ENCODE measurements around the gene AHDC1.

Gene AHDC1

DNA sequence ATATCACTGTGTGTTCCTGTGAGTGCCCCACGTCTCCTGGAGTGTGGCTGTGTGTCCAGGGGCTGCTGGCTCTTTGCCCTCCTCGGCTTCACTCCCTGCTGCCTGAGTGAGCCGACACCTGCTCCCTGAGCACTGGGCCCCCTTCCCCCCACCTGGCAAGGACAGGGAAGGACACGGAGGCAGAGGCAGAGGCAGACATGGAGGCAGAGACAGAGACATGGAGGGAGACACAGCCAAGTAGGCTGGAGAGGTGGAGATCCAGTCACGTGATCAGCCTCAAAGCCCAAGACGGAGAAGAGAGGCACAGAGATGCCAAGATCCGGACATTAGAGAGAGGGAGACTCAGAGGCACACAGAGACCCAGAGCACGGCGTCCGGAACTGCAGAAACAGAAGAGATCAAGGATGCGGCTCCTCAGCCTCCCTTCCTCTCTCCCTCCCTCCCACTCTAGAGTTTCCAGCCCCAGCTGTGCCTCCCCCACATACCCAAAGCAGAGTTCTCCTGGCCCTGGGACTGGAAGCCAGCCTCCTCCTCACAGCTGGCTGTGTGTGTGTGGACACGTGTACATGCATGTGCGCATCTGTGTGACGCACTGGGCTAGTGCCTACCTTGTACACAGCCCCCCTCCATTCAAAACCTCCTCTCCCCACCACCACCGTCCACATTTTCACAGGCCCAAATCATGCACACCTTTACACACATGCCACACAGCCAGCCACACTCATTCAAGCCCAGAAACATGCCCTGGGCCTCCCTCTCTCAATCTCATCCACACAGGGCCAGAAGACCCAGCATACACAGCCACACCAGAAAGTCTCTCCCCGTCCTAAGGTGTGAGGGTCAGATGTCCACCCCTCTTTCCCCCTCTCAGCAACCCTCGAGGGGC lies 74.9 kb downstream of the AHDC1 start:
- peak; percentile 65 for DNase-seq (ENCODE audit: low spot score)

DNA sequence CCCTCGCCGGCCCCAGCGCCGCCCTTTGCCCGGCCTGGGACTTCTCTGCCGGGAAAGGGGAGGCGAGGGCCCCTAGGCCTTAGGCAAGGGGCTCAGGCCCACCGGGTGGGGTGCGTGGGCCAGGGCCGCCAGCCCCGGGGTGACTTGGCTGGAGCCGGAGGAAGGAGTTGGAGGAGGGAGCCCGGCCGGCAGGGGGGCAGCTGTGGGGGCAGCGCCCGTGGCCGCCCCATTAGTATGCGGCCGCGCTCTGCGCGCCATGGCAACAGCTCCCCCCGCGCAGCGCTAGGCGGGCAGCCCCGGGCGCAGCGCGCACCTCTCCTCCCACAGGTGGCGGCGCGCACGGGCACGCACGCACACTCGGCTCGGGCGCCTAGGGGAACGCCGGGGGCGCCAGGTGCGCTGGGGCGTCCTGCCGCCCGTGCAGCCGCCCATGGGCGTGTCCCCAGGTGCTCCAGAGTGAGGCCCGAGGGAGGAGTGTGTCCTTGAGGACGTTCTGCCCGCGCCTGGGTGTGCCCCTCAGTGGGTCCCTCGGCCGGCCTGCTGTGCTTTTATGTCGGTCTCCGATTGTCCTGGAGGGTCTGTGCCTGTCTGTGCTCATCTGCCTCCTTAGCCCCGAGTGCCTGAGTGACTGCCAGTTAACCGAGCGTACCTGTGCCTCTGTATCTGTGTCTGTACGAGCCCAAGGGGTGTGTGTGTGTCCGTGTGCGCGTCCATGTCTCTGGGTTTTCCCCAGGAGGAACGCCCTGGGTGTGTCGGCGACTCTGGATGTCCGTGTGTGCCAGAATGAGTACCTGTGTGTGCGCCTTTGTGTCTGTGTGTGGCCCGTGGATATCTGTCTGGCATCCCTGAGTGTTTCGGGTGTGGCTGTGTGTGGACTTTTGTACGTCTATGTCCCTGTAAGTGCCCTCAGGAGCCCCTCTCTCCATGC lies 75.8 kb downstream of the AHDC1 start:
- DNase-seq (ENCODE audit: low spot score), result peak; percentile 60

DNA sequence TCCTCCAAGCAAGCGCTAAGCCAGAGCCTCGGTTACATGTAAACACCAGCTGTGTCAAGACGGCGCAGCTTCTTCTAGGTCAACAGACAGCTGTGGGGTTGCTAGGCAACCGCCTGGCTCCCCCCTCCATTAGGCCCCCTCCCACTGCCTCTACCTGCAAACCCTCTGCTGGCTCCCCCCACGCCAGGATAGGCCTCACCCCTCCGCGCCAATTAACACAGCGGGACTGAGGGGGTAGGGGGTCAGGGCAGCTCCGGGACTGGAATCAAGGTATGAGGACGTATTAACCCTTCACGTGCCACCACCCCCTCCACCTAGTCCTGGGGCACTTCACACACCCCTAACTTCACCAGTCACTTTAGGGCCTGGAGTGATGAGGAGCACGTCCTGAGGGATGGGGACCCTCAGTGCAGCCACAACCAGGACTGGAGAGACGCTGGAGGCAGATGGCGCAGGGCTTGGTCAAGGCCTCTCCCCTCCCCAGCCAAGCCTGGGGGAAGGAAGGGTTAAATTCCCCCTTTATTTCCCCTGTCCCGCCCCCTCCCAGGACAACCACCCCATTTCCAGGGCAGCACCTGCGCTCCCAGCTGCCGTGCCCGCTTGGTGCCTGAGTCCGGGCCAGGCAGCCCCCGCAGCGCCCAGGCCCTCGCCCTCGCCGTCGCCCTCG lies 76.6 kb downstream of the AHDC1 start:
- no peak for DNase-seq (ENCODE audit: low spot score)

GRCh38 chr1:27526569-27527222 lies 77.2 kb downstream of the AHDC1 start:
- DNase-seq (ENCODE audit: low spot score), result no peak

GRCh38 chr1:27525296-27526272 lies 78.4 kb downstream of the AHDC1 start:
- DNase-seq (ENCODE audit: low spot score), result peak; percentile 64

GRCh38 chr1:27523337-27524020 lies 80.5 kb downstream of the AHDC1 start:
- no peak for DNase-seq (ENCODE audit: low spot score)

GRCh38 chr1:27522432-27523336 lies 81.3 kb downstream of the AHDC1 start:
- no peak for DNase-seq (ENCODE audit: low spot score)

- DNase-seq (ENCODE audit: low spot score), result no peak
Observed at GRCh38 chr1:27521861-27522431, 82.0 kb downstream of the AHDC1 start.

- no peak for DNase-seq (ENCODE audit: low spot score)
Observed at GRCh38 chr1:27521336-27521831, 82.6 kb downstream of the AHDC1 start.

DNA sequence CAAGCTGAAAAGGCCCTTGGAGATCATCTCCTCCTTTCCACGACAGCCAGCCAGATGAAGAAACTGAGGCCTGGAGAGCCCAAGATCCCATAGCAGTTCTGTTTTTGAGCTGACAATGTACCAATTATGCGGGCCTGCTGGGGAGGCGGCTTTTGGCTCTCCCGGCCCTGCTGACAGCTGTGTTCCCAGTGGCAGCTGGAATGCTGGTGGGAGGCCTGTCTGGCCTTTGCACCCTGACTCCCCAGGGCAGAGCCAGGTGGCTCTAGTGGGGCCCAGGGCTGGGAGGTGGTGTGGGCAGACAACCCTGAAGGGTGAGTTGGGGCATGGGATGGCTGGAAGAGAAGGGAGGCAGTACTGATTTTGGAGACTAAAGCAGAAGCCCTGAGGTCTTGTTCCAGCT lies 83.3 kb downstream of the AHDC1 start:
- no peak for DNase-seq (ENCODE audit: low spot score)

DNA sequence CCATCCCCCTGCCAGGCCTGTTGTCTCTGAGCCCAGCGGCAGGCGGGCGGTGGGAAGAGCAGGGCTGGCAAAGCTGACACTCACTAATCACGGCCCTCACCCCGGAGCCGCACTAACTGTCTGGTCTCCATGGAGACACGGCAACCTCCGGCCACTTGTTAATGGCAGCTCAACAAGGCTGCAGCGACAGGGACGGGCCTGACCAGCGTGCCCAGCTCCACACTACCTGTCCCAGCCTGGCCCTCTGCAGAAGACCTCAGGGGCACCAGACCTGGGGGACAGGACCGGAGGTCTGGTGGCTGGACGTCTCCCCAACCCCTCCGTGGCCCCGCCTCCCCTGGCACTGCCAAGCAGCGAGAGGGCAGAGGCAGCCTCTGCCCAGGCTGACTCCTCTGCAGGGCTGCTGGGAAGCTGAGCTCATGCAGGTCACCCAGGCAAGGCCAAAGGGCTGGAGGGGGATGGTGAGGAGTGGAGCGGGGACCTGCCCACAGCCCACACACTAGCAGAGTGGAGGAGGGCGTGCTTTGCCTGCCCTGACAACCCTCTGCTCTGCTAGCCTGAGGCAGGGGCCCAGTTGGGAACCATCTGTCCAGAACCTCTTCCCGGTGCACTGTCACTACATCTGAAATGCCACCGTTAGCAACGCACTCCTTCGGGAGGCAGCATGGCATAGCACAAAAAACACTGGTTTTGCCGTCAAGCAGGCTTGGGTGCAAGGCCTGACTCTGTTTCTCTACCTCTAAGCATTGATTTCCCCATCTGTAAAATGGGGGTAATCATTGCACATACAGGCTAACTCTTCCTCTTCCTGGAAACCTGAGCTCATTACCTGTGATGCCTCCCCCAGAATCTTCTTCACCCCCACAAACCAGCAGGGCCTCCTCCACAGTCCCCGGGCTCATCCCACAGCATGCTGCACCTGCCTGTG lies 84.3 kb downstream of the AHDC1 start:
- DNase-seq (ENCODE audit: low spot score), result no peak

GRCh38 chr1:27518808-27519207 lies 85.1 kb downstream of the AHDC1 start:
- no peak for DNase-seq (ENCODE audit: low spot score)

DNA sequence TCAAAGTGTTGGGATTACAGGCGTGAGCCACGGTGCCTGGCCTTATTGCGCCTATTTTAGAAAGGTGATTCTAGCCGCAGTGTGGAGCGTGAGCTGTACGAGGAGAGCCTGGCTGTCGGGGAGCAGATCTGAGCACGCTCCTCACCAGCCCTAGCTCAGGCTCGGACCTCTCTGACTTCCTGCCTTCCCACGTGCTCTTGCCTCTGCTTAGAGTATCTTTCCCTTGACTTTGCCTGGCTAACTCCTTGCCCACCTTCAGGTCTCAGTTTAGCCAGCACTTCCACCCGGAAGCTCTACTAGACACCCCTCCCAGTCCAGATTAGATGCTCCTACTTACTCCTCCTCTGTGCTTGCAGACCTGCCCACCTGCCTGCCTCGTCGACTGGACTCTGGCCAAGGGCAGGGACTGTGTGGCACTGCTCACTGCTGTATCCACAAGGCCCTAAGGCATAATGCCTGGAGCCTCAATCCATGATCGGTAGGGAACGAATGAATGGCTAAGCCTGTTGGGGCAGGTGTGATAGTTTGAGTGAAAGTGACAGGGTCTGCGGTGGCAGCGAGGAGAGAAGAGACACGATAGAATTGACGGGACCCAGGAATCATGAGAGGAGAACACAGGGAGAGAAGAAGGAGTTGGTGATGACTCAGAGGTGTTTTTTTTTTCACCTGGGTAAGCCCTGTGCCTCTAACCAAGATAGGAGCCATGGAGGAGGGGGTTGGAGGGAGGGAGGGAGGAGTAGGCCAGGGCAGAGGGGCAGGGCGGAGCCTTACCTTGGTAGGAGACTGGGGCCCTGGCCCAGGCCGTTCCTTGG lies 85.8 kb downstream of the AHDC1 start:
- no peak for DNase-seq (ENCODE audit: low spot score)

DNA sequence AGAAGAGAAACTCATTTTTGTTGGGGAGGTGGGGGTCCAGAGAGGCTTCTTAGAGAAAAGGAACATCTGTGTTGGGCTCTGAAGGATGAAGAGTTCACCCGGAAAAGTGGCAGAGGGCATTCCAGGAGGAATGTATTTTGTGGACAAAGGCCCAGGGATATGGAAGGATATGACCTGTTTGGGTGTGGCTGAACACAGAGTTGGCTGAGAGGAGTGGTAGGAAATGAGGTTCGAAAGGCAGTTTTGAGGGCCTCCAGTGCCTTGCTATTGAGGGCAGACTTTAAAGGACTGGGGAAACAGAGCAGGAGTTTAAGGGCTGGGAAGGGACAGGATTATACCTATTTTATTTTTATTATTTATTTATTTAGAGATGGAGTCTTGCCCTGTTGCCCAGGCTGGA lies 86.6 kb downstream of the AHDC1 start:
- no peak for DNase-seq (ENCODE audit: low spot score)

GRCh38 chr1:27515626-27516025 lies 88.3 kb downstream of the AHDC1 start:
- no peak for DNase-seq (ENCODE audit: low spot score)

DNA sequence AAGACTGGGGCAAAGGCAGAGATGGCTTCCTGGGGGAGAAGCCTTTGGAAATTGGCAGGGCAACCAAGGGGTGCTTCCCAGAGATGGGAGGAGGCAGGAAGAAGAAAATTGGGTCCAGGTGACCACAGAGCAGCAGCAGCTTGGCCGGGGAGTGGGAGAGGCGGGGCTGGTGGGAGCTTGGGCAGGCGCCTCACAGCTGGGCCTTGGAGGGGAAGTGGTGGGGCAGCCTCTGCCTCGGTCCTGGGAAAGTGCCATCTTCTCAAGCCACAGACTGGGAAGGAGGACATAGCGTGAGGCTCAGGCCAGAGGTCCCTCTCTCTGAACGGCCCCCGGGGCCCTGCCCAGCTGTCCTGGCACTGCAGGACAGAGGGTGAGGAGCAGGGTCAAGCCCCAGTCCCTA lies 90.0 kb downstream of the AHDC1 start:
- no peak for DNase-seq (ENCODE audit: low spot score)

All from putamen (tissue), 1 donor.